HepG2 (cell line): ENCODE results near the gene POLR3GL.

Experiments used
- CEBPB ChIP-seq: IDR thresholded peaks from 2 replicates; pipeline ENCODE4 v1.6.1; 2011; ENCODE audit warnings: low read depth, low read length, improper control_type of control experiment, borderline replicate concordance
- ZNF24 ChIP-seq: fragments of 450-650 bp; IDR thresholded peaks from 2 replicates; pipeline ENCODE4 v1.6.1; 2017; ENCODE audit warnings: antibody characterized with exemption, mild to moderate bottlenecking
- ZNF788 ChIP-seq: sonication (generic); formaldehyde crosslinking; IDR thresholded peaks from 2 replicates; pipeline ENCODE4 v1.5.0; 2020; ENCODE audit warnings: mild to moderate bottlenecking, missing genetic modification reagents, borderline replicate concordance

GRCh38 chr1:146020058-146021049, 55.9 kb downstream of the POLR3GL start:
- 0 out of 2 replicates have a peak, but pooled peaks have one; percentile 31 for TF ChIP-seq ZNF788 (CRISPR knock-in tag)
- peak; percentile 98 for TF ChIP-seq CEBPB
- no peak for TF ChIP-seq ZNF24
